Measurements from ENCODE around the gene NFIA.

The NFIA gene

DNA sequence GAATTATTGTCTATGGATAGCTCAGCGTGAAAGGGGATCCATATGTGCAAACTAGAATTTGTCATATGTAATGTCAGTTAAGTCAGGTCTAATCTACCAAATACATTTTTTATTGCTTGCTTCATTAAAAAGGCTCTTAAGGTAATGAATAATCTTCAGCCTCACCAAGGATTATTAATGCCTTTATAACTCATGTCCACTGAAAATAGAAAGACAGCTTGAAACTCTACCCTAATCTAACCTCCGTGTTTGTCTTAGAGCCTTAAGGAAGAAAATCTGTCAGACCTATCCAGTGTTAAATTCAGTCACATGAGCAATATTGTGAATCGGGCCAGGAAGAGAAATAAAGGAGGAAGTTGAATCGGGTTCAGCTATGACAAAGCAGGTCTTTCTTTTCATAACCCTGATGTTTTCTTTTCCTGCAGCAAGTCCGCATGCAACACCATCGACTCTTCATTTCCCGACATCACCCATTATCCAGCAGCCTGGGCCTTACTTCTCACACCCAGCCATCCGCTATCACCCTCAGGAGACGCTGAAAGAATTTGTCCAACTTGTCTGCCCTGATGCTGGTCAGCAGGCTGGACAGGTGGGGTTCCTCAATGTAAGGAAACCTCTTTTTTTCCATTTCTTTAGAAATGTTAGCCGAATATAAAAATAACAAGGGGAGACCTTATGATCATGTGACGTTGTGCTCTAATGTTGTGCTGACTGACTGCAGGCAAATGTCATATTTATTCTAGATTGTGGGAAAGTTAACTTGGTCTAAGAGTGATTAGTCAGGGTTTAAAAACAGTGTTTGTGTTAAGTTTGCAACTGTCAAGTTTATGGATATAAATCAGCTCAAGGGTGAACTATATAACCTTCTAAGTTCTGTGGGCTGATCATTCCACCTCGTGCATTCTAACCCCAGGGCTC, 321.6 kb downstream of the NFIA start:
- DNase-seq = peak; percentile 26 to 69 (median 46)

DNA sequence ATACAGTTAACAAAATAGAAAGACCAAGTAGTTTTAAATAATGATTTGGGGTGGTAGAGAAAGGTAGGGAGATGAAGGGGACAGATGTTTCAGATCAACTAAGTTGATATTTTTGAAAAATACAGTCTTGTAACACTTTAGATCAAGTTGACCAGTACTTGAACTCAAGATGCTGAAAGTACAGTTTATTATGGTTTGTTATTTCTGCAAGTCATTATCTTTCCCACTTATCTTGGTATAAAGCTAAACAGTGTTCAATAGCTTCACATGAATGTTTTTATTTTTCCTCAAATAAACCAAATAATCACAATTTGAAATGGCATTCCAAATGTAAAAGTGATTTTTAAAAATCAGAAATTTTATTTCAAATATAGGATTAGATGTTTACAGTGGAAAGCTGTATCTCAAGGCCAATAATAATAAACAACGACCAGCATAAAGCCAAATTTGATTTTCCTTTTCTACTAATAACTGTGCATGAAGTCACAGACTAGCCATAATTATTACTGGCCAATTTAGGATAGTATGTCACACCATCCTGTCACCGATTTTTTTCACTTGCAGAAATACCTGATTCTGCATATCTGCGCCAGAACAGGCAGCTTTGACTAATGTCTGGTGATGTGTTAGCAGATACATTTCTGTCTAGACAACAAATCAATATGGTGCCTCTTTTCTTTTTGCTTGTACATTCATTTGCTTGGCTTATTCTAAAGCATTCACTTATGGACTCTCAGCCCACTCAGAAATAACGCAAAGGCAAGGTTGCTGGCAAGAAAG, 322.4 kb downstream of the NFIA start:
- no peak for DNase-seq

DNA sequence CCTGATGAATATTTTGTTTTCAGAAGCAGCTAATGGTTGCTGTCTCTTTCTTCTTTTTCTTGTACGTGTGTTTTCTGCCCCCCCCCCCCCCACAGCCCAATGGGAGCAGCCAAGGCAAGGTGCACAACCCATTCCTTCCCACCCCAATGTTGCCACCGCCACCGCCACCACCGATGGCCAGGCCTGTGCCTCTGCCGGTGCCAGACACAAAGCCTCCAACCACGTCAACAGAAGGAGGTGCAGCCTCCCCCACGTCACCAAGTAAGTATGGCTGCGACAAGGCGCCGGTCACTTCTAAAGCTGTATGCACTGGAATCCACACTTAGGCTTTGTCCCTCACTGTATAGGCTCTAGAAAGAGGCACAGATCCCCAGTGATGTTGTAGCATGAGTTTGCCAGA, 324.1 kb downstream of the NFIA start:
- DNase-seq = no peak

DNA sequence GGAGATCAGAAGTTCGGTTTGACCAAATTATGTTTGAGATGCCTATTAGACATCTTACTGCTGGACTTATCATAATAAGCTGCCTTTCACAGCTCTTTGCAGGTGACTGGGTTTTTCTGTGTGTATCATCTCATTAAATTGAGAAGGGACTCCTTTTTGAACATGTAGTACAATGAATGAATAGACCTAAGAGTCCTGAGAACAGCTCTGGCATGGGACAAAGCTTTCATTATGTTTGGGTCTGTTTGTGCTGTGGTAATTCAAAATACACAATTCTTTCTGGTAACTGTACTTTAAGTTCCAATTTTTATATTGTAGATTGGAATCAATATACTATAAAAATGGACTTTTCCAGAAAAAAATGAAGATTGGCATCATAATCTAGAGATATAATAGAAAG, 330.2 kb downstream of the NFIA start:
- DNase-seq = no peak

DNA sequence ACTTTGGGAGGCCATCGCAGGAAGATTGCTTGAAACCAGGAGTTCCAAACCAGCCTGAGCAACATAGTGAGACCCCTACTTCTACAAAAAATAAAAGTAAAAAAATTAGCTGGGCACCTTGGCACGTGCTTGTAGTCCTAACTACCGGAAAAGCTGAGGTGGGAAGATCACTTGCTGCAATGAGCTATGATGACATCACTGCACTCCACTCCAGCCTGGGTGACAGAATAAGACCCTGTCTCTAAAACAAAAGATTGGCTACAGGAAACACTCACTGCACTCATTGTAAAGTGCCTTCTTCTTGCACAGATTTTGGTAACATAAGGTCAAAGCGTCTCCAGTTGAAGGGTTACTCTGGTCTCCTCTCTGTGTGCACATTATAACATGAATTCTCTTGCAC, 336.8 kb downstream of the NFIA start:
- no peak for DNase-seq

DNA sequence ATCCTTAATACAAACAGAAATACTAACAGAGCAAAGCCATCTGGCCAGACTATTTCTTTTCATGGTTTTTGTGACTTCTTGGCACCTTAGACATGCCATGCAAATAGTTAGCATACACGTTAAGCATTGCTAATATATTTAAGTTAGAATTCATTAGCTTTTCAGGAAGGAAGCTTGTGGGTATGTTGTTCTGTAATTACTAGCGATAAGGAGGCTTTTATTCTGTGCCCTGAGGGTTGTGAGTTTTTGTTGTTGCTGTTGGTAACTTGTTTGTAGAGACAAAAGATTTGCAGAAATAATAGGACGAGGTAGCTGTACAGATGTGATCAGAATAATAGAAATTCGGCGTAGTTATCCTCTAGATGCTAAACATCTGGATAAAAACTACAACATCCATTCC, 337.3 kb downstream of the NFIA start:
- no peak for DNase-seq

DNA sequence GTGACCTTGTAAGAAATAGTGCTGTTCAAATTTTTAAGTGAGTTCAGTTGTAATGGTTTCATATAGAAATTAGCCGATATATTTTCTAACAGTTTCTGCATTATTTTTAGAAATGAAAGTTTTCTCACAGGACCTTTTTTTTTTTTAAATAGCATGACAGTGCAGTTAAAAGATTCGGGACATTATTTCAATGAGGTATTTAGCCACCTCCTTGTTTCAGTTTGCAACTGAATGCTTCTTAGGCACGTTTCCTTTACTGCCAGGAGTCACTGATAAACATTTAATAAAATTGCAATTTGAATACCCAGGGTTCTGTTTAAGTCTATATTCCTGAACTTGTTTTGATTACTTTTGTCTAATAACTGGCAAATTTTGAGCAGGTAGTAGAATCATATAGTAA, 337.9 kb downstream of the NFIA start:
- no peak for DNase-seq

- no peak for DNase-seq
Observed at GRCh38 chr1:61420909-61421835, 338.8 kb downstream of the NFIA start.

DNA sequence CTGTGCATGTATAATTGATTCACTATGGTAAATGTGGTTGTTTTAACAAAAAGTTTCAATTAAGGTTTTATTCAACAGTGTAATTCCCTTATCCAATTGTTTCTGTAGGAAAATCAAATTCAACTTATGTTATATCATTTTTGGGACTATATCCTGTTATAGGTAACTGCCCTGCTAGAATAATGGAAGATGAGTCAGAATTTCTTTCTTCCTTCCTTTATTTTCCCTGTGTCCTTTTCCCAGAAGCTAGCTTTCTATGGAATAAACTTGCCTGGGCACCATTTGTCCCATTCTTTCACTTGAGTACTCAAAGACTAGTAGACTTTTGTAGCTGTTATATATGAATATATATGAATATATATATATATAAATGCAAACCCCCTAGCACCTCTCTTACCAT, 341.3 kb downstream of the NFIA start:
- no peak for DNase-seq

DNA sequence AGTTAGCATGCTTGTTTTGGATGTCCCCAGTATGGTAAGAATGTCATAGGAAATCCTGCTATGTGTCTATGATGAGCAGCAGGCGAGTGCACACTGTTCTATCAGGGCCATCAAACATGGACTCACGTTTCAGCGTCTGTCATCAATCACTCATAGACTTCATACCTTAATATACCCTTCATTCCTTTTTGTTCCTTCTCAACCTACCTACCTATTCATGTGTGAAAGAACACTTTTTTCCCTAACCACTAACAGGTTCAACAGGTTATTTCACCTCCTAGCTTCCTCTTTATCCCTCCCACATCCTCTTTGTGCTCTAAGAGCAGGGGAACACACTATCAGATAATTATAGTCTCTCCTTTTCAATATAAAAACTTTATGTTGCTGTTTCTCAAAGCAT, 342.0 kb downstream of the NFIA start:
- no peak for DNase-seq

- DNase-seq = no peak
Observed at GRCh38 chr1:61425040-61425439, 342.7 kb downstream of the NFIA start.

DNA sequence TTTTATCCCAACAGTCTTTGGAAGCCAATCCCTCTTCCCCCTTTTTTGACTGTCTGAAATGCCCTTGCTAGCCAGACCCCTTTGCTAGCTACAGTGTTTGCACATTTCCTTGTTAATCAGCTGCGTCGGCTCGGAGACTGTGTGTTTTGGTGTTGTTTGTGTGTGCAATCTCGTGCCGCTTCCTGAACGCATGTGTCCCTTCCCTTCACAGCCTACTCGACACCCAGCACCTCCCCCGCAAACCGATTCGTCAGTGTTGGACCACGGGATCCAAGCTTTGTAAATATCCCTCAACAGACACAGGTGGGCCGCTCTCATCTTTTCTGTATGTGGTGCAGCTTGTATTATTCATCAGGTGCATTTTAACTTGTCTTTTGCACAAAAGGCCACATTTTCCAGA, 343.9 kb downstream of the NFIA start:
- no peak for DNase-seq

DNA sequence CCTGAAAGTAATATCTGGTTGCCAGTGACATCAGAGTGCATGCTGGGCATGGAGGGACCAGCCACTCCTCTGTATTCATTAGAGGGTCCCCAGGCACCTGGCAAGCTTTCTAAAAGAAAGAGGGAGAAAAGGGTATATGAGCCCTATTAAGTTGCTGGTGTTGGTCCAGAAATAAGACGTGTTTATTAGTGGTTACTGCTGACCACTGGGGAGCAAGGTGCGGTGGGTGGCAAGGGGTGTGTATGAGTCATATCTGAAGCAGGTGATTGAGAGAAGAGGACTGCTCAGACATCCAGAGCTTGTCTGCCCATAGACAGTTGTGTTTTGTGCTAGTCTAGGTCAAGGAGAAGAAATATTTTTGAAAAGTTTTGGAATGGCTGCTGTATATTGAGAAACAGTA, 344.5 kb downstream of the NFIA start:
- DNase-seq = no peak

- DNase-seq = no peak
Observed at GRCh38 chr1:61427510-61427909, 345.1 kb downstream of the NFIA start.

DNA sequence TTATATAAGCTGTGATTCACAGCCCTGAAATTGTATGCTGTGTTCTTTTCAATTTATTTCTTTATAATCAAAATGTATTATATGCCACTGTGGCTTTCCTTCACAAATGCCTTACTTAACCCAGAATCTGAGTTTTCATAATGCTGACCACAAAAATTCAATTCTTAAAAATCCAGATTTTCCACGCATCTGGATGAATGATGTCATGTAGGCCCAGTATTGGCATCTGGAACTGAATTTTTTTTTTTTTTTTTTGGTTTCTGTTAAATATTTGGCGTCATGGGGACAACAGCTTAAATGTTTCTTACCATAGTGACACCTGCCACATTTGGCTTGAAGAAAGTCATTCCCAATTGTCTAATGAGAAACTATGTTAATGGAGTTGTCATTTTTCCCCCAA, 345.8 kb downstream of the NFIA start:
- DNase-seq = no peak

DNA sequence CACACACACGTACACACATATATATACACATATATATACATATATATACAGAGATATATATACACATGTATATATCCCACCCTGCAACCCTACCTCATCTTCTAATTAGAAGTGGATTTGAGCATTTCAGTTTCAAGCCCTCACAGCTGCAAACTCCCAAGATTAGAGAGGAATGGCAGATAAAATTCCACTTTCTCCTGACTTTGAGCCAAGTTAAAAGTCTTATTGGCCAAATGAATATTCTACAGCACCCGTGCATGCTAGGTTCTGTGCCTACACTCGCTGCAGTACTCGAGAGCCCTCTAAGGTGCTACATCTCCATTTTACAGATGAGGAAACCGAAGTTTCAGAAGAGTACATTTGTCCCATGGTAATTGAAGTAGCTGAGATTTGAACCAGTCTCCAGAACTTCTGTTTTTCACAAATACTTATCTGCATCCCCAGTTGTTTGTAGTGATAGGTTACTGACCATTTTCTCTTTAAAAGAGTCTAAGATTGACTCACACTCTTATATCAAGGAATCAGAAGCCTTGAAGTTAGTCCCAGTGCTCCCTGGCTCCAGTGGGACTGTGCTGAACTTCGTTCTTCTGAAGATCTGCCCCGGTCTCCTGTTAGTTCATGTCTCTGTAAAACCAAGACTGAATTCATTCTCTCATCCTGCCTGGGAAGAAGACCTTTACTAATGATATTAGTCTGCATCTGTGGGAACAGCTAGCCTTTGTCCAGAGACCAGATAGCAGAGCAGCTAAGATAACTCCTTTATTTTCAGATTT, 350.4 kb downstream of the NFIA start:
- no peak for DNase-seq

- DNase-seq = no peak
Observed at GRCh38 chr1:61433646-61434045, 351.3 kb downstream of the NFIA start.

GRCh38 chr1:61434276-61434675, 351.9 kb downstream of the NFIA start:
- no peak for DNase-seq

DNA sequence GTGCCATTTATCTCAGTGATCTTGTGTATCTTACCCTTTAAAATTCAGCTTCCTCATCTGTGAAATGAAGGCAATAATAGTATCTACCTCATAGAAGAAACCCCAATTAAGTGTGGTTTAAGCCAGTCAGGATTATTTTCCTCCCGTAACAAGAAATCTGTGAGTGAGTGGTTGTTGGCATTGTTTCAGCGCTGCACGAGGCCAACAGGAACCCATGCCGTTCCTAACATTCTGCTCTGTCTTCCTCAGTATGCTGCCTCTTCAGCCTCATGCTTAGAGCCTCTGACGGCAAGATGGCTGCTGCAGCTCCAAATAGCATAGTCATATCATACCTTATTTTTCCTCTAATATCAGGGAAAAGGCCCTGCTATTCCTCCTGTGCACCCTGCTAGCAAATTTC, 352.9 kb downstream of the NFIA start:
- no peak for DNase-seq

- DNase-seq = no peak
Observed at GRCh38 chr1:61436016-61436415, 353.7 kb downstream of the NFIA start.

DNA sequence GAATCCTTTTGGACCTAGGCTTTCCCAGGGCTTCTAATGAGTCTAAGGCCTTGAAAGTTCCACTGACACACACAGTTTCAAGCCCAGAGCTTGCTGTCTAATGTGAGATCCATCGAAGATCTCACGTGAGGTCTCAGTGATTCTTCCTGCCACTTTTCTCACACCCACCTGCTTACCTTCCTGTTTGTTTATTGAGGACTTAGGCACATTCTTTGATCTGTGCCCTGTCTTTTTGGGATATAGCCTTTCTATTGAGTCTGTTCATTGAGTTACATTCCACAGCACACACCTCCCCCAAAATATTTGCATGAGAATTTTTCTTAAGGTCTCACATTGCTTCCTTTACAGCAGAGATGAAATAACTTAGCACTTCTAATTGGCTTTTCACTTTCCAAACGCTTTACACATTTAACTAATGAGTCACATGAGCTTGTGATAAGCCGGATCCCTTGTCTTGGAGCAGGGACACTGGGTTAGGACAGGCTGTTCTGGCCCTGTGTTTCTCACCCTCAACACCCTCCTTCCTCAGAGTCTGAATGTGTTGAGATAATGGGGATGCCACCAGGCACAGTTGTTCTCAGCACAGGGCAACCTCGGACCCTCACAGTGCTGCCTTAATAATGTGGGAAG, 354.2 kb downstream of the NFIA start:
- no peak for DNase-seq

DNA sequence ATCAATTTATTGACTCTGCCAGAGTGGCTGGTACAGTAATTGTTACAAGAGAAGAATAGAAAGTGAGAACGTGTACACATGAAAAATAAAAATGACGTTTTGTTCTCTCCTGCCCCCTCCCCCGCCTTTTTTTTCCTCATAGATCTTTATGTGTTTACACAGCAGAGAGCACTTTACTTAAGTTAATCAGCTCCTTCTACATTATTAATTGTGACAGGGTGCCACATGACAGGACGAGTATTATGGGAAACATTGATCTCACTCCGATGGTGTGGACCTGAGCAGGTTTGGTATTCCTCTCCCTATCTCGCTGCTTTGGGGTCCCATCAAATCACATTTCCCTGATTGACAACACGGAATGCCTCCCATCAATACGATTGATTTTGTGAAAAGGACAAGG, 356.9 kb downstream of the NFIA start:
- DNase-seq = no peak
